NCI-H1417 (cell line): Measurements from ENCODE around the gene ZNF628.

Experiments used
- DNase-seq, 3 experiments: peaks; one replicate each; lab custom pipeline; 2025; lab: John Stamatoyannopoulos, UW

Gene ZNF628

GRCh38 chr19:55451163-55451964 is 25.1 kb upstream of the ZNF628 start:
- peak in 1 of 3 experiments; percentile 53 for DNase-seq

DNA sequence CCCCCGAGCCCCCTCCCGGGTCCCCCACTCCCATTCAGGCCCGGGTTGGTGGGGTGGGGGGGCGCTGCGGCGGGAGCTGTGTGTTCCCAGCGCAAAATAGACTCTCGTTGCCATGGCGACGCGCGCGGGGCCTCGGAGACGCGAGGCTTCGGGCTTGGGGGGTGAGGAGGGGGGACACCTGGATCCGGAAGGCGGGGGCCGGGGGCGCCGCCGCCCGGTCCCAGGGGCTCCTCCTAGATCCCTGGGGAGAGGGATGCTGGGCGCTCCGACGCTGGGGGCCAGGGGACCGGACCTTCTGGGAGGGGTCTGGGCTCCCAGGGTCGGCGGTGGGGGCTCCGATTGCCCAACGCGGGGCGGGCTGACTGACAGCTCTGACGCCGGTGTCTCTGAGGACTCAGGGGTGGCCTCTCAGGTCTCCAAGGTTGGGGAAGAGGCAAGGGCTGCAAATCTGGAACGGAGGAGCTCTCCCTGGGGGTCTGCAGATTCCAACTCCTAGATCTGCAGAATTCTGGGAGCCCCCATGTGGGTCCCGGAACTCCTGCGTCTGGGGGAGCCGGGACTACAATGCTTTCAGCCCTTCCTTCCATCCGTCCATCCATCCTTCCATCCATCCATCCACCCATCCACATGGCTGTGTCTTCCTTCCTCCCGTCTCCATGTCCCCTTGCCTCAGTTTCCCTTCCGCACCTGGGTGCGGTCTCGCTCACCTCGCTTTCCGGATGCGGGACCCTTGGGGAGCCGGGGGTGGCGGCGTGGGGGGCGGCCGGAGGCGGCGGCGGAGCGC is 24.3 kb upstream of the ZNF628 start:
- peak in 2 of 3 experiments; percentile 65 to 72 for DNase-seq

DNA sequence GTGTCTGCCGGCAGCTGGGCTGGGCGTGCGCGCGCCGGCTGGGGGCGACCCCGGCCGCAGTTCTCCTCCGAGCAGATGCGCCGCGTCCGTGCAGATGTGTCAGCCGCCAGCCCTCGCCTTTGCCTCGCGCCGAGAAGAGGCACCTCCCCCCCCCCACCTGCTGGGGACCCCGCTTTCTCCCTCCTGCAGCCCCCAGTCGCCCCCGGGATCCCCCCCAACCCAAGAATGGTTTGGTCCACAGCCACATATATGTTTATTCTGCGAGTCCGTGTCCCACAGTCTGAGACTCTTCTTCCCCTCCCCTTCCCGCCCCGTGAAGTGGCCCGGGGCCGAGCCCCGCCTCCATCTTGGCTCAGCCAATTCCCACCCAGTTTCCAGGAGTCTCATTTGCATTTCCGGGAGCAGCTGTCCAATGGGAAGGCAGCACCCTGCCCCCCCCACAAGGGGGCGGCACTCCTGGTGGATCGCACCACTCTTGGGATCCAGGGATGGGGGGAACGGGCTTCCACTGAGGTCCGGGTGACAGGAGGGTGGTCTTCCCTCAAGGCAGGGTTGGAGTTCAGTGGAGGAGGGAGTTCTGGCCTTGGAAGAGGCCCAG is 23.6 kb upstream of the ZNF628 start:
- peak; percentile 19 to 97 (median 49) for DNase-seq

- no peak for DNase-seq
Observed at GRCh38 chr19:55453511-55454260, 22.7 kb upstream of the ZNF628 start.

- peak in 2 of 3 experiments; percentile 23 to 33 for DNase-seq
Observed at GRCh38 chr19:55454787-55455243, 21.6 kb upstream of the ZNF628 start.

- no peak for DNase-seq
Observed at GRCh38 chr19:55455576-55456235, 20.7 kb upstream of the ZNF628 start.

DNA sequence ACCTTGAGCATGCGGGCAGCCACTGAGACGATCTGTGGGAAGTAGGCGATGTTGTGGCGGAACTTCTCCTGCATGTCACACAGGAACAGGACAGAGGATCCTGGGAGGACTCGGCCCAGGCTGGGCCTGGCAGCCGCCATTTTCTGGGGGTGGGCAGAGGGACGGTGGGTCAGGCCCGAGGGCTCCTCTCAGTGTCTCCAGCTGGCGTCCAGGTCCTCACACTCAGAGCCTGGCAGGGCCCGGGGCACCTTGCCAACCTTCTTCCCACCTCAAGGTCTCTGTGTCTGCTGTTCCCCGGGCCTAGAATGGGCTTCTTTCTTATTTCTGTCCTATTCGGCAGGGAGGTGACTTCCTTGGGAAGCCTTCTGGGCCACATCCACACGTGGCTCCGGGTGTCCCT is 20.1 kb upstream of the ZNF628 start:
- DNase-seq: no peak

GRCh38 chr19:55457683-55458457 is 18.5 kb upstream of the ZNF628 start:
- no peak for DNase-seq

GRCh38 chr19:55459551-55459949 is 16.9 kb upstream of the ZNF628 start:
- peak in 1 of 3 experiments; percentile 79 for DNase-seq

DNA sequence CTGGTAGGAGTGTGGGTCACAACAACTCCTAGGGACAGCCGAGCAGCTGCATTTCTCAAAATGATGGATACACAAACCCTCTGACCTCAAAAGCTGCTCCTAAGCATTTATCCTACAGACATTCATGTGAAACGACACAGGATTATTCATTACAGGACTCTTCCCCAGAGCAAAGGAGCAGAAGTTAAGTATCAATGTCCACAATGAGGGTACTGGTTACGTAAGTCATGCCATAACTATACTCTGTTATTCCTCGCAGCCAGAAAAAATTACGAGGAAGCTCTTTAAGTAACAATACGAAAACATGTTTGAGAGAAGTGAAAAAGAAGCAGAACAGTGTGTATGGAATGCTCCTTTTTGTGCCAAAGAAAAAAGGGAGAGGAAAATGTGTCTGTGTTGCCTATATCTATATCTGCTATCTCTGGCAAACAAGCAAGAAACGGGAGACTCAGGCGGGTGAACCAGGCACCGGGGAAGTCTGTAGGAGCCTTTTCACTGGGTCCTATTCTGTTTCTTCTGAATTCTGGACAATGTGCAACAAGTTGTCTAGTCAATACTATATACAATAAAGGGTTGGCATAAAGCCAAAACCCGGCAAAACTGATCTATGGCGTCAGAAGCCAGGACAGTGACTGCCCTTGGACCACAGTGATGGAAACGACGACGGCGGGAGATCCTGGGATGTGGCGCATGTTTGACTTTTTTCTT is 16.3 kb upstream of the ZNF628 start:
- peak in 2 of 3 experiments; percentile 48 to 58 for DNase-seq

GRCh38 chr19:55460670-55461258 is 15.7 kb upstream of the ZNF628 start:
- DNase-seq: peak; percentile 45 to 79 (median 66)

DNA sequence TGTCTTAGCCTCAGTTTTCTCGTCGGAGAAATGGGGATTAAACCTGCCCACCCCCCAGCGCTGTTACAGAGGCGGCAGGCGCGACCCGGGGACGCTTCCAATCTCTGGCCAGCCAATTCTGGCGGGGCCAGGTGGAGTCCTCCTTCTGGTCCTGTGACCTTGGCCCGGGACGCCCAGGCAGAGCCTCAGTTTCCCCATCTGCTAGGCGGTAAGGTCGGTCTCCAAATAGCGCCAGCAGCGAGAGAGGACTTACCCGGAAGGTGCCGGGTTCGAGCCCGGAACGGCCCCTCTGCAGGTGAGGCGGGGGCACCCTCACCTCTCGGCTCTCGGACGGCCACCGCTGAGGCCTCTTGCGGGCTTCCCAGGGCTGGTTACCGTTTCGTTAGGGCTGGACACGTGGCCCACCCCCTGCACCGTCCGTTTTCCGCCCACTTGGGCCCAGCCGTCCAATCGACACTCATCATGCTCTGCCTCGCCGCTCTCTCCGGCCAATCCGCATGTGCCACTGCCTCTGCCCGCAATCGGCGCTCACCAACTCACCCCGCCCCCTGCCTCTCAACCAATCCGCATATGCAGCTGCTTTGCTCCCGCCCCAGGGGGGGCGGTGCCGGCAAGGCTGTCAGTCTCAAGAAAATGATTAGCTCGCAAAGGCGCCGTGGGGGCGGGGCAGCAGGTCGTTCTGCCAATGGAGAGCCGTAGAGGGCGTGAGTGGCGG is 15.0 kb upstream of the ZNF628 start, which contains the start of gene ISOC2:
Gene ISOC2 (minus strand): TSS at position 384 of the 715 bp plus-strand sequence. CDS start 5,156 bp downstream, outside the sequence.
- peak; percentile 99 to 100 (median 99) for DNase-seq

DNA sequence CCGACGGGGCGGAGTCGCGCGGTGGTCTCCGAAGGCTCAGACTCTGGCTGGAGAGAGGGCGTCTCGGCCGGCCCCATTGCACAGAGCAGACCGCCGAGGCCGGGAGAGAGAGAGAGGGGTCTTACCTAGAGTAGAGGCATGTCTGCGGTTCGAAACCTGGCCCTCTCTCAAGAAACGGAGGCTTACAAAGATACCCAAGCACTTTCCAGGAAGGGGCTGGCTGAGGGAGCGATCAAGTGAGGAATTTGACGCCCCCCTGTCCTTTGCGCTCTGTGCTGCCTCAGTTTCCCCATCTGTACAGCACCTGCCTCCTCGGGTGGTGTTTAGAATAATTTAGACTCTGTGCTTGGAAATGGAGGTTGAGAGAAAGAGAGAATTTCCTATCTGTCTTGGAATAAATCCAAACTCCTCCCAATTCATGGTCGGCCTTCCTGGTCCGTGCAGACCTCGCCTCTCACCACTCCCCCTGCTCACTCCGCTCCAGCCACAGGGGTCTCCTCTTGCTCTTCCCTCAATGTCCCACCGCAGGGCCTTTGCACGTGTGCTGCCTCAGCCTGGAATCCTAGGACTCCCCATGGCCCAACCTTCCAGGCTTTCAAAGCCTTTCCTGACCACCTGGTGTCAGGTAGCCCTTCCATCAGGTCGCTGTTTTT is 14.3 kb upstream of the ZNF628 start:
- DNase-seq: peak in 1 of 3 experiments; percentile 49

GRCh38 chr19:55462722-55463121 is 13.7 kb upstream of the ZNF628 start:
- DNase-seq: no peak

- DNase-seq: no peak
Observed at GRCh38 chr19:55463583-55464031, 12.8 kb upstream of the ZNF628 start.

DNA sequence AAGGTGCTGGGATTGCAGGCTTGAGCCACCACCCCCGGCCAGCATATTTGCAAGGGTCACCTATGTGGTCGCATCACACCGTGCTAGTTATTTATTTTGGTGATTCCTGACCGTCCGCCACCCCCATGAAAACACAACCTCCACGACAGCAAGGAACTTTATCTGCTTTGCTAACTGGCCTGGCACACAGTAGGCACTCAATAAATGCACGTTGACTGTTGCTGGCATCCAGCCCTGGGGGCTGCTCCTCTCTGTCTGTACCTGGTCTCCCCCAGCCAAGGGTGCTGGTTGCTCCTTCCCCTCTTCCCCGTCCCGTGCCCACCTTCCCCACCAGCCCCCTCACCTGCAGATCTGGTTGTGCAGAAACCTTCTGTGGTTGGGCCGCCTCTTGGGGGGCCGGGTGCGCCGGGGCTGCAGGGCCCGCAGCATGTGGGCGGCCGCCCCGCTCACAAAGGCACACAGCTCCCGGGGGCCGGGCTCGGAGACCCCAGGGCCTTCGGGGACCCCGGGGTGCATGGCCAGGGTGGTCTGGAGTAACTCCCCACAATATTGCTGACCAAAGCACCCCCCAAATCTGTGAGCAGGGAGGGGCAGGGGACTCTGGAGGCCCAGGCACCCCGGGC is 12.3 kb upstream of the ZNF628 start:
- no peak for DNase-seq

- DNase-seq: peak in 2 of 3 experiments; percentile 57 to 82
Observed at GRCh38 chr19:55464662-55465054, 11.8 kb upstream of the ZNF628 start, which contains the start of gene C19orf85. C19orf85 (minus strand) TSS chr19:55464751; CDS start chr19:55464554, 197 bp downstream.
